ENCODE data around the gene ACSM3. TPM values are rescaled to one million over a fixed set of nuclear protein-coding genes. Genes with fewer than 3 reads are reported as not detected.

Gene ACSM3
- total and polyA plus RNA-seq, 11 donors, result 2.0 to 22.5 (median 5.0) TPM

- ATAC-seq, result peak; percentile 92 to 97 (median 96)
- 4 to 6% (median 5%) methylated on average over 39 to 42 of the region's 42 CpGs for WGBS, 4 donors
- DNase-seq, result peak; percentile 95 to 98 (median 97)
- Histone ChIP-seq H3K4me1 (peaks cover 3 to 43% (median 17%) of the 10 kb centered on the region in 12 donors), H3K4me3 (peak within 1 kb of the TSS; percentile 44 to 100 (median 94)), H3K9me3 (peaks cover 0 to 5% (median 0%) of the 10 kb centered on the region in 12 donors), H3K27me3 (no peaks in the 10 kb centered on the region), H3K36me3 (peaks cover 0 to 31% (median 23%) of the 10 kb centered on the region in 9 donors), H3K27ac (peak within 1 kb of the TSS; percentile 80 to 98 (median 96))
- TF ChIP-seq POLR2A (IDR thresholded peaks at IDR 0.05), result peak in 1 of 2 donors; percentile 74
- TF ChIP-seq CTCF (IDR thresholded peaks at IDR 0.05), result peak in 4 of 12 donors; percentile 15 to 34 (median 30)
- intact Hi-C loops (cut with DNase I), result no loop called here
Measured at GRCh38 chr16:20741554-20742285, 22.1 kb upstream of the ACSM3 start, which contains the start of gene THUMPD1. THUMPD1 (minus strand) TSS chr16:20741818; CDS start chr16:20741739, 79 bp downstream.

- Histone ChIP-seq H3K27me3 (no peaks in the 10 kb centered on the region), H3K9me3 (peaks cover 0 to 15% (median 2%) of the 10 kb centered on the region in 12 donors), H3K4me3 (no peak overlapping the region), H3K4me1 (peaks cover 3 to 40% (median 16%) of the 10 kb centered on the region in 12 donors), H3K36me3 (peaks cover 0 to 12% (median 5%) of the 10 kb centered on the region in 9 donors), H3K27ac (no peak overlapping the region)
- TF ChIP-seq POLR2A (IDR thresholded peaks at IDR 0.05), result no peak
- no peak for TF ChIP-seq CTCF (IDR thresholded peaks at IDR 0.05)
- DNase-seq (no peak), ATAC-seq (no peak)
- intact Hi-C loops (cut with DNase I), result no loop called here
Measured at GRCh38 chr16:20743591-20743990, 20.2 kb upstream of the ACSM3 start.

GRCh38 chr16:20744922-20745440, 18.8 kb upstream of the ACSM3 start:
- DNase-seq (peak in 1 of 5 donors; percentile 30), ATAC-seq (no peak)
- H3K9me3 ChIP-seq, result peaks cover 0 to 15% (median 2%) of the 10 kb centered on the region in 12 donors
- H3K27ac ChIP-seq, result peak overlapping the region in 1 of 12 donors; percentile 65
- no peaks in the 10 kb centered on the region for H3K27me3 ChIP-seq
- 32 to 43% (median 38%) methylated on average over 7 of the region's 7 CpGs for WGBS, 4 donors
- intact Hi-C loops (cut with DNase I), result no loop called here
- TF ChIP-seq POLR2A (IDR thresholded peaks at IDR 0.05) (no peak), CTCF (IDR thresholded peaks at IDR 0.05) (no peak)
- no peak overlapping the region for H3K4me3 ChIP-seq
- no peaks in the 10 kb centered on the region for H3K36me3 ChIP-seq
- peaks cover 2 to 29% (median 7%) of the 10 kb centered on the region in 12 donors for H3K4me1 ChIP-seq

- DNase-seq, result no peak
- TF ChIP-seq CTCF (IDR thresholded peaks at IDR 0.05) (no peak), POLR2A (IDR thresholded peaks at IDR 0.05) (no peak)
- no peak for ATAC-seq
- Histone ChIP-seq H3K27ac (peak overlapping the region in 1 of 12 donors; percentile 58), H3K4me1 (peaks cover 0 to 21% (median 0%) of the 10 kb centered on the region in 12 donors), H3K36me3 (no peaks in the 10 kb centered on the region), H3K9me3 (peaks cover 0 to 15% (median 2%) of the 10 kb centered on the region in 12 donors), H3K4me3 (no peak overlapping the region), H3K27me3 (no peaks in the 10 kb centered on the region)
- intact Hi-C loops (cut with DNase I), result no loop called here
- WGBS, 4 donors, result 94 to 98% (median 97%) methylated on average over 3 of the region's 3 CpGs
Measured at GRCh38 chr16:20746461-20746860, 17.4 kb upstream of the ACSM3 start.
